ENCODE data around the gene NR2C2.

Gene NR2C2

GRCh38 chr3:15097891-15098290 lies 150.5 kb downstream of the NR2C2 start:
- Histone ChIP-seq H3K4me3 (replicated peaks; ENCODE audit: low read depth, low read length) (peak overlapping the region; percentile 81), H3K27me3 (replicated peaks; ENCODE audit: control insufficient read depth, insufficient read depth, low read length) (no peaks in the 10 kb centered on the region), H3K36me3 (ENCODE audit: control insufficient read depth, insufficient read depth, low read length) (peaks cover 6% of the 10 kb centered on the region)
- DNase-seq (ENCODE audit: extremely low read depth, insufficient read length), result peak; percentile 52
- no peak for TF ChIP-seq CTCF (IDR thresholded peaks at IDR 0.05; ENCODE audit: insufficient read depth, low read length, poor library complexity, severe bottlenecking)

Data from GM06990 (cell line).